Lung microvascular endothelial cell (primary cell): Measurements from ENCODE around the gene CNTNAP5. TPM values are rescaled to one million over a fixed set of nuclear protein-coding genes. Genes with fewer than 3 reads are reported as not detected.

Experiments
- DNase-seq, 2 donors: peaks; one replicate each; pipeline versions ENCODE4 v3.0.0 to v3.0.0-alpha.2; 2010; ENCODE audit warnings: low read depth in 2 of 2
- total RNA-seq: library from RNA; depleted of rRNA; stranded (reverse); fragments of >200 nt; gene quantifications from 2 replicates; pipeline ENCODE4 v1.2.1, GENCODE V29; 2014

Gene CNTNAP5
- total RNA-seq, 1 donor from 2014 or later, result not detected

DNA sequence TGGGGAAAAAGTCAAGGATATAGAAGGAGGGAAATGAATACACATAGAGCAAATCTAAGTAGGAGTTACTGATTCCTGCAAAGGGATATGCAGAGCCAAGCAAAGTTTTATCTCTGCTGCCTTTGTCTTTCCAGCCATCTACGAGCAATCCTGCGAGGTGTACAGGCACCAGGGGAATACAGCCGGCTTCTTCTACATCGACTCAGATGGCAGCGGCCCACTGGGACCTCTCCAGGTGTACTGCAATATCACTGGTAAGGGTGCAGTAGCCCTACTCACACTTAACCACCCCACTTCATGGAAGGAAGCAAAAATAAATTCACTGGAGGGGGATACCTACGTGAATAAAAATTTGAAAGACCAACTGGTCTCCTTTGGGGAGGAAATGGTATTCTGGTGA, 584.6 kb downstream of the CNTNAP5 start:
- DNase-seq, result no peak

DNA sequence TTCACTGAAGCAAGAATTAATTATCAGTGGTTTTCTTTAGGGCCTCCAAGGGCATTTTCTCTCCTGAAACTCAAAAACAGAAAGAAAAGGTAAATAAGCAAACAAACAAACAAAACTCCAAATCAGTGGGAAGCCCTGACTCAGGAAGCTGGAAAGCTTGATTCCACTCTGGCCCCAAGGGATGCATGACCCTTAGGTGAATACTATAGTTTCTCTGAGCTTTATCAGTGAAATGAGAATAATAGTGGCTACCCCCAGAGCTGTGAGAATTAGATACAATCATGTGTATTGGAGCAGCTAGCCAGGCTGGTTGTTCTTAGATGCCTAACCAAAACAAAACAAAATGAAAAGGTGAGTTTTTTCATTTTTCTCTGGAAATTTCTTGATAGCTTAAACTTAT, 585.1 kb downstream of the CNTNAP5 start:
- DNase-seq, result no peak

- no peak for DNase-seq
Measured at GRCh38 chr2:124610866-124611265, 585.8 kb downstream of the CNTNAP5 start.

DNA sequence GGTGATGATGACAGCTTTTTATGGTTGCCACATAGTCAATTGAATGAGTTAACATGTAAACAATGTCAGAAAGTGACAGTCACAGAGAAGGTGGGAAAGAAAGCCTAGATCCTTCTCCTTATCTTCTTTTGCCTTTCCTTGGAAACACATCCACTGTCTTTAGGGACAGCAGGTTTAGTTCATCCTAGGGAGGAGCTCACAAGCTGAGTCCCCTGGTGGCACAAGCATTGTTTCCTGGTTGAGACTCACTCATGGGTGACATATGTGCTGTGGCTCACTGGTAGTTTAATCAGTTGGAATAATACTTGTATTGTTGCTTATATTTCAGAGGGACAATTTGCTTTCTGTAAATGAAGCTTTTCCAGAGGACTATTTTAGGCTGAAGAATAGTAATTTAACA, 598.5 kb downstream of the CNTNAP5 start:
- DNase-seq, result no peak

DNA sequence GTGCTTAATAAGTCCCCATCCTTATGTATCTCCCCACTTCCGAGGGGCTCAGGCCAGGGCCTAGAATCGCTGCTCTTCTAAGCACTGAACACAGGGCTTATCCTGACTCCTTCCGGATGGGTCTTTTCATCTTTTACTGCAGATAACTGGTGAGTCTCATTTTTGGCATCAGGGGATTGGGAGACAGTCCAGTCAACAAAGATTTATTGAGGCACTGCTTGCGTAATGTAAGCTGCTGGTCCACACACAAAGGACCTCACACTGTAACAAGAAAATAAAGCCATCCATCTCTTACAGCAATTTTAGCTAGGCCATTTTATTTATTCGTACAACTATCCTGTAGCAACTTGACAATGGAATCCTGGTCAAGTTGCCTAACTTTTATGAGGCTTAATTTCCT, 600.5 kb downstream of the CNTNAP5 start:
- DNase-seq, result no peak

DNA sequence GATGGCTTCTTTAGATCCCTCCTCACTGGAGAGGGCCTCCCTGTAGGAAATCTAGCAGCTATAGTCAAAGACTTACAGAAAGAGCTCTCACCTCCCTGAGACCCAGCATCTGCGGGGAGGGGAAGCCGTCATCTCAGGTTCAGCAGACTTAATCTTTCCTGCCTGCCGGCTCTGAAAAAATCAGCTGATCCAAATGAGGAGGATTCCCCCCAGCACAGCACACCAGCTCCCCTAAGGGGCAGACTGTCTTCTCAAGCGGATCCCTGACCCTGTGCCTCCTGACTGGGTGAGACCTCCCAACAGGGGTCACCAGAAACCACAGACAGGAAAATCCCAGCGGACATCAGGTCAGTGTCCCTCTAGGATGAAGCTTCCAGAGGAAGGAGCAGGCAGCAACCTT, 601.9 kb downstream of the CNTNAP5 start:
- no peak for DNase-seq

DNA sequence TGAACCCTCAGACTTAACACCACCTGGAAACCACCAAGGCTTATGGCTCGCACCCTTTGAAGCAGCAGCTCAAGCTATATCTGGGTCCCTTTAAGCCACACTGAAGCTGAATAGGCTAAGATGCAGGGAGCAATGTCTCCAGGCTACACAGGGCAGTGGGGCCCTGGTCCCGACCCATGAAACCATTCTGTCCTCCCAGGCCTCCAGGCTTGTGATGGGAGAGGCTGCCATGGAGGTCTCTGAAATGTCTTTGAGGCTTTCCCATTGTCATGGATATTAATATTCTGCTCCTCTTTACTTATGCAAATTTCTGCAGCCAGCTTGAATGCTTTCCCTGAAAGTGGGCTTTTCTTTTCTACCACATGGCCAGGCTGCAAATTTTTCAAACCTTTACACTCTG, 608.7 kb downstream of the CNTNAP5 start:
- no peak for DNase-seq

- no peak for DNase-seq
Measured at GRCh38 chr2:124639524-124639923, 614.4 kb downstream of the CNTNAP5 start.

- DNase-seq, result no peak
Measured at GRCh38 chr2:124640221-124640750, 615.2 kb downstream of the CNTNAP5 start.

DNA sequence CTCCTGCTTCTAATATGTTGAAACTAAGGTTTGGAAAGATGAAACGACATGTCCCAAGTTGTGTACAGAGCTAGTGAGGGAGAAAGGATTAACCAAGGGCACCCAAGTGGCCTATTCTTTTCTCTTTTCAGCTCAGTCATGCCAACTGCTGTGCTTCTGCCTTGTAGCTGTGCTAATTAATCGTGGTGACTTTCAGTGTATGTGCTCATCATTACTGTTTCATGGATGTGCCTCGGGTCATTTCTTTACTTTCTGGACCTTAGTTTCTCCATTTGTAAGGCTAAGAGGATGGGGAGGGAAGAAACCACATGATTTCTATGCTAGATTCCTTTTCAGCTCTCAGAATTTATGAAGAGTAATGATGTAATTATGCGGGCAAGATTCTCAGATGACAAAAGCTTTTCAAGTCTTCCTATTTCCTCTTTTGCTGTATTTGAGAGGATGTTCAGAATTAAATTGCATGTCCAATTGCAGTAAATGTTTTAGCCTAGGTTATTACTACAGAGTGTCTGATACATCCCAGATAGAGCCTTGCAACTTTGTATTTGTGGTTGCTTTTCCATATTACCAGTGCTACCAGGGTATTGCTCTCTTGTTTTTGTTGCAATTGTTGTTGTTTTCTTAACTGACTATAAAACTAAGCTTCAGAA, 621.2 kb downstream of the CNTNAP5 start:
- no peak for DNase-seq

DNA sequence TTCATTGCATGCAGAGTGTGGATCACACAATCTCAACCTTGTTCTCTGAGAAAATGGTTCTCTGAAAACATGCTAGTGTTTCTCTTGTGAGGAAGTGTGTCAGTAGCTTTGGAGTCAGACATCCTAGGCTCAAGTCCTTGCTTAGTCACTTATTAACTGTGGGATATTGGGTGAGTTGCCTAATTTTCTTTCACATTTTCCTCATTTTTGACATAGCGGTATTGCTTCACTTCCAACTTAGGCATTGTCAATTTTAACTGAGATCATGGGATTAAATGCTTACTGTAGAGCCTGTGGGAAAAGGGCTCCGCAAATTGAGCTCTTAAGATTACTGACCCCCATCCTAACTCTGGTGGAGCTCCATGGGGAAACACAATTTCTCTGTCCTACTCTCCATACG, 622.2 kb downstream of the CNTNAP5 start:
- DNase-seq, result no peak

DNA sequence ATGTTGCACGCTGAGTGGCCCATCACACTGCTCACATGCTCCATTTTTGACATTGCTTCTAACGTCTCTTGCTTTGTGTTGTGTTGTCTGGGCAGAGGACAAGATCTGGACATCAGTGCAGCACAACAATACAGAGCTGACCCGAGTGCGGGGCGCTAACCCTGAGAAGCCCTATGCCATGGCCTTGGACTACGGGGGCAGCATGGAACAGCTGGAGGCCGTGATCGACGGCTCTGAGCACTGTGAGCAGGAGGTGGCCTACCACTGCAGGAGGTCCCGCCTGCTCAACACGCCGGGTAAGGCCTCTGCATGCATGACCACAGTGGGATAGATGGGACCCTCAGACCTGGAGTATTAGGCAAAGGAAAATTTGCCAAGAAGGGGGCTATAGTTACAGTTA, 622.6 kb downstream of the CNTNAP5 start:
- no peak for DNase-seq

- no peak for DNase-seq
Measured at GRCh38 chr2:124649001-124649400, 623.9 kb downstream of the CNTNAP5 start.

DNA sequence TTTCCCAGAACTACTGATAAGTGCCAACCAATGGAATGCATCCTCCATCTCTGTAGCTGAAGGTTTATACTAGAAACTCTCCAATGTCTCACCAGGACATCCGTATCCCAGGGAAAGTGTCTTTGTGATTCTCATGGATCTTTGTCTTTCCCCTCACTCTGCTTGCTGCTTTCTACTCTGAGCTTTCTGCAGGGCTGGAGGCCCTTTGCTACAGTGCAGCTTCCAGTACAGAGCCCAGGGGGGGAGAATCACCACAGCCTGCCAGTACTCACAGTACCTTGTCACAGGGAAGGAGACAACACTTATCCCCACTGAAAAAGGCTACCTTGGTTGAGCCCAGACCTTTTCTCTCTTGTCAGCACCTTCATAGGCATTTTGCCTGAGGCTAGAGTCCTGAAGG, 627.0 kb downstream of the CNTNAP5 start:
- DNase-seq, result no peak

DNA sequence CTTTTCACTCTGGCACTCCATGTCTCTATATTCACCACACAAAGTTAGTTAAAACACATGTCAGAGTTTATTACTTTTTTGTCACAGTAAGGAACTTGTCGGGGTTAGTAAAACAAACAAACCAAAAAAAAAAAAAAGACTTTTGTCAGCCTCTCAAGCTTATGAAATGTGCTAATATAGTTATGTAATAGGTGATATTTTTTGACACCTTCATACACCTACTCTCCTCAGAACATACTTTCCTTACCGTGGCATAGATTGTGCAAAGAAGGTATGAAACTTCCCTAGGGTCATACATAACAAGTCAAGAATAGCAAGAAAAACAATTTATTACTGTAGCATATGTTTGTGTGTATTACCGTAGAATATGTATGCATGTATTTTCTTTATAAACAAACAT, 633.3 kb downstream of the CNTNAP5 start:
- no peak for DNase-seq

DNA sequence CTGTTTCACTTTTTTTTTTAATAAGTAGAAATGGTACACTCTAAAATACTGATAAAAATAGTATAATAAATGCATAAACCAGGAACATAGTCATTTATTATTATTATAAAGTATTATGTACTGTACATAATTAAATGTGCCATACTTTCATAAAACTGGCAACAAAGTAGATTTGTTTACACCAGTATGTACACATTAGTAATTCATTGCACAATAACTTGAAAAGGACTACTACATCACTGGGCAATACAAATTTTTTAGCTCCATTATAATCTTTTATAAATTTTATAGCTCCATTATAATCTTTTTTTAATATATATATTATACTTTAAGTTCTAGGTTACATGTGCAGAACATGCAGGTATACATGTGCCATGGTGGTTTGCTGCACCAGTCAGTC, 636.5 kb downstream of the CNTNAP5 start:
- no peak for DNase-seq

DNA sequence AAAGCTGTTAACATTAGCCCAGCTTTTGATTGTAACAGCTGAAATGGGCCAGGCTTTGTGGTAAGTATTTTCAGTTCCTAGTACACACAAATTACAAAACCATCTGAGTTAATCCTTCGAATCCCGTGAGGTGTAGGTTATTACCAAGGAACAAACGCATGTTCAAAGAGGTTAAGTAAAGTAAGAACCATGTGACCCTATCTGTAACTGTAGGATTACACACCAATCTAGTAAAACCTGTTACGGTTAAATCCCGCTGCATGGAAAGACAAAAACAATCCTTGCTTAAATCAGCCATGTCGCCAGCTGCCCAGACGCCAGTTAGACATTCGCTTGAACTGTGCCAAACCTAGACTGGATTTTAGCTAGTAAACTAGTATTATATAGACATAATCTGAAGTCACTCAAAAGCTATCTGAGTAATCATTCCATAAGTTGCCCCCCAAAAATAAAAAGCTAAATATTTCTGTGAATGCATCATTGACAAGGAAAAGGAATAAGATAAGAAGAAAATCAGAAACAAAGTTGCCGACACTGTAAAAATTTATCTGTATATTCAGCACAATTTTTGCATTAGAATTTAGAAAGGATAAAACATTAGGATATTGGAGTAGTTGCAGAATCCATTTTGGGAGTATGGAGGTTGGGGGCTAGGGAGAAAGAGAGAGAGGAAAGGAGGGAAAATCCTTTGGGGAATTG, 638.0 kb downstream of the CNTNAP5 start:
- DNase-seq, result no peak

DNA sequence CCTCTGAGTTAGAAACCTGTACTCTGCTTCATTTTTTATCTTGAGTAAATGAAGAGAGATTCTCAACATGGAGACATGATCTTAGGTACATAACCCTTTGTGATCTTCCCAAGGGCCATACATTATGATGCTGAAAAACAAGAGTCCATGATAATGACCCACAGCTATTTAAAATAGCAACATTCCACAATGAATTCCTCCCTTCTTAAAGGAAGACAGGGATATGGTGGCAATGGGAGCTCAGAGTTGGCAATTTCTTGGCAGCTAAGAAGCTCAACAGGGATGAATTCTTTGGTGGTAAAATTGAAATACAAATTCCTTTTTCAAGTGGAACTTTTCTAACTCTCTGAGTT, 638.5 kb downstream of the CNTNAP5 start:
- no peak for DNase-seq

DNA sequence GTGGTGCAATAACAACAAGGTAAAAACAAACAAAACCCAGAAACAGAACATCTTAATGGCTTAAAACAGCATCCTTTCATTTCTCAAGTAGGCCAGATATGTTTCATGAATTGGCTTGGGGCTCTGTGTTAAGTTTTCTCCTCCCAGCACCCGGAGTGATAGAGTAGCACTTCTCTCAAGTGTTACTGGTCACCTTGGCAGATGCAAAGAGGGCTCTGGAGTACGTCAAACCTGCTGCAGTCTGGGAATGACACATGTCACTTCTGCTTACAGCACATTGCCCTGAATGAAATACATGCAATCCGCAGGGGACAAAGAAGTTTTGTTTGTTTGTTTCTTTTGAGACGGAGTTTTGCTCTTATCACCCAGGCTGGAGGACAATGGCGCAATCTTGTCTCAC, 639.3 kb downstream of the CNTNAP5 start:
- no peak for DNase-seq

DNA sequence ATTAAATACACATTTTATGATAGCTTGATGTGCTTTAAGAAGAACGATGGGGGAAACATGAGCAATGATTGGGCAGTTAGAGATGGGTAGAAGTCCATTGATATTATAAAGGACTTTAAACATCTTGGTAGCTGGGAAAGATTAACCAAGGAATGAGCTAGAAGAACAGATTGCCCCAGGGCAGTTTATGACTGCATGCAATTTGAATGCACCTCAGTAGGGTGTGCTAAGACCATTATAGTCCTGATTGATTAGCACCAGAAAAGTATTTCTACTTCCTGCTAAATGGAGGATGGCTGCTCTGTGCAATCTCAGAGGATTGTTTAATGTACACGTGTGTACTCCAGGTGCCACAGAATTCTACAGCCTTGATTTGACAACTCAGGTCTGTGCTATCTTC, 641.9 kb downstream of the CNTNAP5 start:
- no peak for DNase-seq

- no peak for DNase-seq
Measured at GRCh38 chr2:124668161-124668560, 643.1 kb downstream of the CNTNAP5 start.

- DNase-seq, result no peak
Measured at GRCh38 chr2:124670187-124670586, 645.1 kb downstream of the CNTNAP5 start.

GRCh38 chr2:124678043-124678442, 653.0 kb downstream of the CNTNAP5 start:
- DNase-seq, result no peak
